GM18861 (cell line): ENCODE measurements around the gene LCE2B.

Source experiments
- ATAC-seq: cut with Tn5 transposase; IDR thresholded peaks from one replicate; pipeline ENCODE4 v1.9.1; 2021; ENCODE audit not compliant: unreplicated experiment

Gene LCE2B

DNA sequence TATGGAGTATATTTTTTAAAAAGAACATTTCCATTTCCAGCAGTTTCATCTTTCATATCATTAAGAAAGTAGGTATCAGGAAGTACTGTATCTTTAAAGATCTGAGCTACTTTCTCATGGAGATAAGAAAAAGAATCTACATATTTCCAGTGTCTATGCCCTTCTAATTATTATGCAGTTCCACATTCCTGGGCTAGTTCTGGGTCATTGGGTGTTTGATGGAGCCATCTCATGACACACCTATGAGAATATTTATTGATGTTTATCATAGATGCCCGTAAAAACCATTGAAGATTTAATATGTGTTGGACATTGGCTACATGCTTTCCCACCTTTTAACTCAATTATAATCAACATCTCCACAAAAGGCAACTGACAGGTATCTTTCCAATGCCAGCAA is 43.1 kb downstream of the LCE2B start:
- ATAC-seq: no peak

DNA sequence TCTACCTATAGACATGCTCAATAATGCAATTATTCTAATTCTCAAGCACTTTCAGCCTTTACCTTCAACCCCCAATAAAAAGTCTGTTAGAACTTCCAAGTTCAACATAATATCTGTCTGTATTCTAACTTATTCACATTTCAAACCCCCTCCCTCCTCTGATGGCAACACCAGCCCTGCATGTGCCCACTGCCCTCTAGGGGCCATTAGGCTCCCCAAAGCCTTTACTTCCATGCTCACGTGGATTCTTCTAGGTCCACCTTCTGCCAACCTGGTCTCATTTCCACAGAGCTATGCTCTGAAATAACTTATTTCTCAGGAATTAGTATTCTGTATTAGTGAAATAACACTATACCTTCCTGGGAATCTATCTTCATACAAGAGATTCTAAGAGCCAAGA is 49.7 kb downstream of the LCE2B start:
- no peak for ATAC-seq
